Adrenal gland (tissue), 12 donors: ENCODE results near the gene MAN1A2. TPM values are rescaled to one million over a fixed set of nuclear protein-coding genes. Genes with fewer than 3 reads are reported as not detected.
"Not testable (repeated sequence)": the region's sequence is repeated elsewhere in the genome, so short reads cannot be mapped to it uniquely, and the experiment has no call there.

Experiments used
- DNase-seq, 7 donors: peaks; one replicate each; pipeline ENCODE4 v3.0.0-alpha.2; 2019 to 2020
- H3K27ac ChIP-seq, 5 donors: fragments of 200-600 bp; sonication (generic) in 4 of 5; 1 replicate in 3 of 5; 2 replicates in 2 of 5; pipeline versions ENCODE4 v1.5.1 to v1.8.0; 2016 to 2020; ENCODE audit warnings: mild to moderate bottlenecking in 1 of 5
- H3K27me3 ChIP-seq: fragments of 200-600 bp; 2 replicates; pipeline ENCODE4 v1.8.0; 2021
- H3K36me3 ChIP-seq, 2 donors: fragments of 200-600 bp; replicated peaks in 1 of 2; 1 replicate in 1 of 2; 2 replicates in 1 of 2; pipeline versions ENCODE4 v1.5.1 to v1.8.0; 2018 to 2022
- H3K4me1 ChIP-seq, 2 donors: fragments of 200-600 bp; replicated peaks in 1 of 2; 1 replicate in 1 of 2; 2 replicates in 1 of 2; pipeline versions ENCODE4 v1.5.1 to v1.8.0; 2018 to 2021
- H3K4me3 ChIP-seq, 4 donors: fragments of 200-600 bp; sonication (generic) in 3 of 4; one replicate each; pipeline ENCODE4 v1.5.1; 2016 to 2018
- H3K9me3 ChIP-seq, 3 donors: fragments of 200-600 bp; sonication (generic) in 1 of 3; replicated peaks in 1 of 3; 1 replicate in 2 of 3; 2 replicates in 1 of 3; pipeline versions ENCODE4 v1.5.1 to v1.8.0; 2016 to 2021
- CTCF ChIP-seq, 6 experiments: fragments of 450-650 bp in 4 of 6; fragments of 200-600 bp in 2 of 6; sonication (generic) in 1 of 6; IDR thresholded peaks; 1 replicate in 5 of 6; 2 replicates in 1 of 6; pipeline versions ENCODE4 v1.5.1 to v1.8.0; 2016 to 2021; ENCODE audit warnings: antibody characterized with exemption in 6 of 6, mild to moderate bottlenecking in 2 of 6, moderate library complexity in 1 of 6
- POLR2A ChIP-seq, 2 donors: fragments of 450-650 bp; IDR thresholded peaks; one replicate each; pipeline ENCODE4 v1.6.1; 2017; ENCODE audit warnings: antibody characterized with exemption in 2 of 2, mild to moderate bottlenecking in 2 of 2, moderate library complexity in 1 of 2
- WGBS, 4 donors: extraction: QIAGEN DNeasy Blood & Tissue Kit in 2 of 4; methylation state at CpG; one replicate each; pipeline versions ENCODE4 v1.1.5 to v1.1.7; 2013 to 2017; 5-methylcytosine and 5-hydroxymethylcytosine counted together
- intact Hi-C, 2 donors: fragments of 100-400 bp; cut with DNase I; formaldehyde crosslinking; loops; one replicate each; pipeline versions ENCODE4 v1.14.1 to v1.15.0; 2022 to 2023
- polyA plus RNA-seq, 3 donors: library from polyadenylated mRNA; stranded (reverse); fragments of 200-250 nt in 2 of 3; fragments of 350-450 nt in 1 of 3; fragmentation: Illumina TruSeq in 1 of 3; extraction: RNeasy Lipid Tissue Mini Kit (QIAGEN cat#74804) in 1 of 3; gene quantifications; one replicate each; pipeline ENCODE4 v1.2.3, GENCODE V29; 2013 to 2014
- total RNA-seq, 9 donors: library from RNA; depleted of rRNA in 4 of 9; stranded (reverse); fragments of >200 nt in 4 of 9; fragments of 120-200 nt in 1 of 9; fragmentation: NEBNext Ultra II Directional in 1 of 9; extraction: Animal tissue kit (Norgen Biotek cat#: 25700) in 1 of 9; gene quantifications; one replicate each; pipeline versions ENCODE4 v1.1.0 to v1.2.4, GENCODE V29; 2013 to 2023
- donor health status: healthy with polysubstance abuse.
- donor health status: Bipolar disorder and iron deficiency.
- donor health status: DM: yes; HTN: yes; CAD: no.
- donor health status: DM: no; HTN: no; CAD: no.
- donor health status: DM: no; HTN: no; CAD: no.
- donor health status: DM: yes; HTN: yes; CAD: no.

MAN1A2 gene
- total and polyA plus RNA-seq, 12 donors: 4.4 to 45.2 (median 34.1) TPM

GRCh38 chr1:117453958-117454357, 86.7 kb downstream of the MAN1A2 start:
- TF ChIP-seq POLR2A (IDR thresholded peaks at IDR 0.05) (no peak), CTCF (IDR thresholded peaks at IDR 0.05) (no peak)
- Histone ChIP-seq H3K4me1 (no peaks in the 10 kb centered on the region), H3K27ac (no peak overlapping the region), H3K9me3 (no peaks in the 10 kb centered on the region), H3K36me3 (no peaks in the 10 kb centered on the region), H3K4me3 (no peak overlapping the region), H3K27me3 (no peaks in the 10 kb centered on the region)
- DNase-seq: no peak
- intact Hi-C loops: no loop called here
- 89 to 95% (median 93%) methylated on average over 2 of the region's 2 CpGs for WGBS, 4 donors

GRCh38 chr1:117458410-117458809, 91.2 kb downstream of the MAN1A2 start:
- H3K9me3 ChIP-seq, H3K4me1 ChIP-seq, H3K4me3 ChIP-seq, intact Hi-C loops, H3K36me3 ChIP-seq, DNase-seq, H3K27me3 ChIP-seq, H3K27ac ChIP-seq: not testable (repeated sequence)
- 95 to 98% (median 96%) methylated on average over 8 of the region's 8 CpGs for WGBS, 4 donors

- Histone ChIP-seq H3K4me1 (no peaks in the 10 kb centered on the region), H3K9me3 (no peaks in the 10 kb centered on the region), H3K27me3 (no peaks in the 10 kb centered on the region), H3K36me3 (no peaks in the 10 kb centered on the region), H3K27ac (no peak overlapping the region), H3K4me3 (no peak overlapping the region)
- no peak for TF ChIP-seq POLR2A (IDR thresholded peaks at IDR 0.05)
- TF ChIP-seq CTCF (IDR thresholded peaks at IDR 0.05): no peak
- DNase-seq: no peak
- intact Hi-C loops: no loop called here
Measured at GRCh38 chr1:117466761-117467160, 99.5 kb downstream of the MAN1A2 start.

GRCh38 chr1:117467336-117467735, 100.1 kb downstream of the MAN1A2 start:
- no peaks in the 10 kb centered on the region for H3K36me3 ChIP-seq
- no peak for TF ChIP-seq POLR2A (IDR thresholded peaks at IDR 0.05)
- no peak for TF ChIP-seq CTCF (IDR thresholded peaks at IDR 0.05)
- 74 to 83% (median 81%) methylated on average over 1 of the region's 1 CpG for WGBS, 4 donors
- H3K27me3 ChIP-seq: no peaks in the 10 kb centered on the region
- intact Hi-C loops: no loop called here
- DNase-seq: no peak
- no peak overlapping the region for H3K4me3 ChIP-seq
- no peak overlapping the region for H3K27ac ChIP-seq
- no peaks in the 10 kb centered on the region for H3K9me3 ChIP-seq
- H3K4me1 ChIP-seq: no peaks in the 10 kb centered on the region

- Histone ChIP-seq H3K9me3 (no peaks in the 10 kb centered on the region), H3K27me3 (no peaks in the 10 kb centered on the region), H3K4me3 (no peak overlapping the region), H3K36me3 (no peaks in the 10 kb centered on the region), H3K4me1 (no peaks in the 10 kb centered on the region), H3K27ac (no peak overlapping the region)
- intact Hi-C loops: no loop called here
- no peak for DNase-seq
- no peak for TF ChIP-seq CTCF (IDR thresholded peaks at IDR 0.05)
- no peak for TF ChIP-seq POLR2A (IDR thresholded peaks at IDR 0.05)
Measured at GRCh38 chr1:117473063-117473462, 105.8 kb downstream of the MAN1A2 start.

GRCh38 chr1:117475495-117475894, 108.2 kb downstream of the MAN1A2 start:
- H3K27ac ChIP-seq, H3K9me3 ChIP-seq, intact Hi-C loops, H3K4me3 ChIP-seq, H3K36me3 ChIP-seq, H3K4me1 ChIP-seq, DNase-seq, H3K27me3 ChIP-seq: not testable (repeated sequence)
- WGBS, 4 donors: 94 to 100% (median 98%) methylated on average over 2 of the region's 2 CpGs
